GM06990 (cell line): ENCODE results near the gene CD72.

Source experiments
- DNase-seq: peaks from one replicate; pipeline ENCODE4 v3.0.0-alpha.2; 2011; ENCODE audit not compliant: insufficient read length; ENCODE audit errors: extremely low read depth
- H3K27me3 ChIP-seq: replicated peaks from 2 replicates; pipeline ENCODE4 v1.6.0; 2011; ENCODE audit warnings: low read length; ENCODE audit not compliant: control insufficient read depth, insufficient read depth
- H3K36me3 ChIP-seq: 2 replicates; pipeline ENCODE4 v1.5.1; 2011; ENCODE audit warnings: low read length; ENCODE audit not compliant: control insufficient read depth, insufficient read depth
- H3K4me3 ChIP-seq: replicated peaks from 2 replicates; pipeline ENCODE4 v1.5.1; 2011; ENCODE audit warnings: low read depth, mild to moderate bottlenecking, control low read depth, low read length
- TF ChIP-seq, protein P1 (sequence below): IDR thresholded peaks from 2 replicates; pipeline ENCODE4 v1.5.1; 2011; ENCODE audit warnings: low read length, control low read depth, mild to moderate bottlenecking, inconsistent platforms; ENCODE audit not compliant: insufficient read depth, poor library complexity, severe bottlenecking

Gene CD72

DNA sequence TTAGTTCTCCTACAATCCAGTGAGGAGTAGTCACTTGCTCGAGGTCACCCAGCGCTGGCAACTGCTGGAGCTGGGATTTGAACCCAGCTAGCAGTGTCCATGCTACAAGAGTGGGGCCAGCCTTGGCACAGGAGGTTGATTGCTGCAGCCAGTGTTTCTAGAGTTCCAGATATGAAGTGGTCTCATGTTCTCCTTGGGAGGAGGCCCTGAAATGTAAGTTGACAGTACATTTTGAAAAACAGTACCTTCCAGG, 40.7 kb upstream of the CD72 start:
- H3K4me3 ChIP-seq = peak overlapping the region; percentile 96
- TF ChIP-seq, protein P1, sequence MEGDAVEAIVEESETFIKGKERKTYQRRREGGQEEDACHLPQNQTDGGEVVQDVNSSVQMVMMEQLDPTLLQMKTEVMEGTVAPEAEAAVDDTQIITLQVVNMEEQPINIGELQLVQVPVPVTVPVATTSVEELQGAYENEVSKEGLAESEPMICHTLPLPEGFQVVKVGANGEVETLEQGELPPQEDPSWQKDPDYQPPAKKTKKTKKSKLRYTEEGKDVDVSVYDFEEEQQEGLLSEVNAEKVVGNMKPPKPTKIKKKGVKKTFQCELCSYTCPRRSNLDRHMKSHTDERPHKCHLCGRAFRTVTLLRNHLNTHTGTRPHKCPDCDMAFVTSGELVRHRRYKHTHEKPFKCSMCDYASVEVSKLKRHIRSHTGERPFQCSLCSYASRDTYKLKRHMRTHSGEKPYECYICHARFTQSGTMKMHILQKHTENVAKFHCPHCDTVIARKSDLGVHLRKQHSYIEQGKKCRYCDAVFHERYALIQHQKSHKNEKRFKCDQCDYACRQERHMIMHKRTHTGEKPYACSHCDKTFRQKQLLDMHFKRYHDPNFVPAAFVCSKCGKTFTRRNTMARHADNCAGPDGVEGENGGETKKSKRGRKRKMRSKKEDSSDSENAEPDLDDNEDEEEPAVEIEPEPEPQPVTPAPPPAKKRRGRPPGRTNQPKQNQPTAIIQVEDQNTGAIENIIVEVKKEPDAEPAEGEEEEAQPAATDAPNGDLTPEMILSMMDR = no peak
- H3K36me3 ChIP-seq = peaks cover 12% of the 10 kb centered on the region
- H3K27me3 ChIP-seq = no peaks in the 10 kb centered on the region
- no peak for DNase-seq

DNA sequence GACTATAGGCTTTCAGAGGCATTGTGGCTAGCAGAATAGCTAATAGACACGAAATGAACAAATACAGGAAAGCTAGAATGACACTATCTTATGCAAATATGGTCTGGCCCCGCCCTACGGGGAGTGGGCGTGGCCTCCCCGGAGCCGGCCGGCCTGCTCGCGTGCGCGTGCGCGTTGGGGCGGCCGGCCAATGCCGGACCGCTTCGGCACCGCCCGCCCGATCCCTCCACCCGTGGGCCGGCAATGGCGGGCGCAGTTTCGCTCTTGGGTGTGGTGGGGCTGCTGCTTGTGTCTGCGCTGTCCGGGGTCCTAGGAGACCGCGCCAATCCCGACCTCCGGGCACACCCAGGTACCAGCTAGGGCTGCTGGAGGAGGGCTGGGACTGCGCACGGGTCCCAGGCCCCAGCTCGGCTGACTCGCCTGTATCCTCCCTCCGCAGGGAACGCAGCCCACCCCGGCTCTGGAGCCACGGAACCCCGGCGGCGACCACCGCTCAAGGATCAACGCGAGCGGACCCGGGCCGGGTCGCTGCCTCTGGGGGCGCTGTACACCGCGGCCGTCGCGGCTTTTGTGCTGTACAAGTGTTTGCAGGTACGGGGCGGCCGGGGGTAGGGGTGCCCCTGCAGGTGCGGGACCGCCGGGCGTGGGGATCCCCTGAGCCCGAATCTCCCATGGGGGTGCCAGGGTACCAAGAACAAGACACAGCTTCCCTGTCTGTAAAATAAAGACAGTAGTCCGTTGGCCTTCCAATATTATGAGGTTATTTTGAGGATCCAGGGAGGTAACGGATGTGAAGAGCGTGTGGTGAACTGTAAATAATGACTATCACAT, 40.1 kb upstream of the CD72 start, which contains the start of gene CCDC107:
Gene CCDC107 (plus strand): TSS at position 156 of the 831 bp plus-strand sequence. CDS start 88 bp downstream, at position 244.
- peak within 1 kb of the TSS; percentile 96 for H3K4me3 ChIP-seq
- peak; percentile 90 for DNase-seq

DNA sequence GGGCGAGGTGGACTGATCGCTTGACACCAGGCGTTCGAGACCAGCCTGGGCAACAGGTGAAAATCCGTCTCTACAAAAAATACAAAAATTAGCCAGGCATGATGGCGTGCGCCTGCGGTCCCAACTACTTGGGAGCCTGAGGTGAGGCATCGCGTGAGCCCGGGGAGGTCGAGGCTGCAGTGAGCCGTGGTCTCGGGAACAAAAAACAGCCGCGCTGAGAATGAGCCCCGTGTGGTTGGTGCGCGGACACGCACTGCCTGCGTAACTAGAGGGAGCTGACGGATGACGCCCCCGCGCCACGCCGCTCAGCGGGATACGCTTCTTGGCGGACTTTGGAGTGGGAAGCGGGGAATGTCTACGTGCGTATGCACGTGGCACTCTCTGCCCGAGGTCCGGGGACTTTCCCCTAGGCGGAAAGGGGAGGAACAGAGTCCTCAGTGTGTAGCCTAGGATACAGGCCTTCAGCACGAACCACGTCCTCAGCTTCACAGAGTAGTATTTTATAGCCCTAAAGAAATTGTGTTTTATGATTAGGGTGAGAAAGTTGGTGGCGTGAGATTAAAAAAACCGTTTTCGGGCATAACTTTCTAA, 39.4 kb upstream of the CD72 start, which contains the start of gene RMRP:
Gene RMRP (minus strand): TSS at position 474 of the 591 bp plus-strand sequence.
- Histone ChIP-seq H3K4me3 (peak within 1 kb of the TSS; percentile 96), H3K27me3 (no peaks in the 10 kb centered on the region), H3K36me3 (peaks cover 12% of the 10 kb centered on the region)
- peak; percentile 94 for DNase-seq
- TF ChIP-seq, protein P1 = peak; percentile 19

More for the DNA sequence above, 40.1 kb upstream of the CD72 start, which contains the start of gene CCDC107:
- H3K36me3 ChIP-seq = peaks cover 12% of the 10 kb centered on the region
- TF ChIP-seq, protein P1 = peak; percentile 82
- no peaks in the 10 kb centered on the region for H3K27me3 ChIP-seq

DNA sequence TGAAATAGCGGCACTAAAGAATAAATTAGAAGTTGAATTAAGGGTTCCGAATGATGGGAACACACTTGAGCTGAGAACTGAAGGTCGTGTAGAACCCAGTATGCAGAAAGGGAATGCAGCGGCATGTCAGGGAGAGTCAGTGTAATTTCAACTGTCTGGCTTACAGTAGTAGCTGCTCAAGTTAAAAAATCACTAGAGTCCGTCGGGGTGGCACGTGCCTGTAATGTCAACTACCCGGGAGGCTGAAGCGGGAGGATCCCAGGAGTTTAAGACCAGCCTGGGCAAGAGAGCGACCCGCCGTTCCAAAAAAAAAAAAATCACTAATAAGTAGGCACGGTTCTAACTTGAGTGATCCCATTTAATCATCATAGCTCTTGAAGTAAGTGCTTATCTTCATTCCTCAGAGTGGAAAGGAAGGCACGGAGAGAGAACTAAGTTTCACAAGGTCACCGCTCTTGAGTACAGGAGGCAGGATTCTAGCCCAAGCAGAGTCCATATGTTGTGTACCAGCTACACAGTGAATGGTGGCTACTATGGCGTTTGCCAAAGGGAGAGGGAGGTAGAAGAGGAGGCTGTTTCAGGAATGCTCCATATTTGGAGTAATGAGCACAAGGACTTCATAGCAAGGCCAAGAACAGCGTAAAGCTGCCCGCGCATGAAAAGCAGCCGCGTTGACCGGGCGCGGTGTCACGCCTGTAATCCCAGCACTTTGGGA, 38.8 kb upstream of the CD72 start:
- TF ChIP-seq, protein P1 = no peak
- Histone ChIP-seq H3K27me3 (no peaks in the 10 kb centered on the region), H3K36me3 (peaks cover 10% of the 10 kb centered on the region), H3K4me3 (no peak overlapping the region)
- DNase-seq = no peak

DNA sequence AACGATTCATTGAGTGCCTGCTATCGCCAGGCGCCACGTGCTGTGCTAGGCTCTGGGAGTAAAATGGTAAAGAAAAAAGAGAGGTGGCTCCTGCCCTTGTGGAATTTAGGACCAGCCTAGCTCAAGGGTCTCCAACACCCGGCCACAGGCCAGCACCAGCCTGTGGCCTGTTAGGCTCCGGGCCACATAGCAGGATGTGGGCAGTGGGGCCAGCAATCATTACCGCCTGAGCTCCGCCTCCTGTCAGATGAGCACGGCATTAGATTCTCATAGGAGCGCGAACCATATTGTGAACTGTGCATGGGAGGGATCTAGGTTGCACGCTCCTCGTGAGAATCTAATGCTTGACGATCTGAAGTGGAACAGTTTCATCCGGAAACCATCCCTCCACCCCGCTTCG, 38.1 kb upstream of the CD72 start:
- H3K27me3 ChIP-seq = no peaks in the 10 kb centered on the region
- TF ChIP-seq, protein P1 = no peak
- DNase-seq = no peak
- peaks cover 9% of the 10 kb centered on the region for H3K36me3 ChIP-seq
- no peak overlapping the region for H3K4me3 ChIP-seq
